Activated CD4-positive, alpha-beta T cell treated with anti-CD3 and anti-CD28 coated beads, Interleukin-2, amount 10 ng/mL, durations not matched to agents 7 days and 5 days (primary cell): ENCODE data around the gene INO80B. TPM values are rescaled to one million over a fixed set of nuclear protein-coding genes. Genes with fewer than 3 reads are reported as not detected.

Source experiments
- CTCF ChIA-PET: fragments of 350-600 bp; sonication (Branson Sonifier 250); formaldehyde crosslinking; loops from one replicate; lab custom pipeline; 2021; ENCODE audit warnings: antibody characterized with exemption; lab: Charles Lee
- POLR2A ChIA-PET: fragments of 350-600 bp; sonication (Branson Sonifier 250); formaldehyde crosslinking; loops from one replicate; lab custom pipeline; 2021; ENCODE audit warnings: antibody characterized with exemption; lab: Charles Lee
- DNase-seq: peaks from one replicate; pipeline ENCODE4 v3.0.0-alpha.2; 2020
- H3K27ac Mint-ChIP-seq: one replicate; pipeline ENCODE4 v1.8.0; 2021; ENCODE audit warnings: mild to moderate bottlenecking, moderate library complexity, mixed read lengths
- H3K27me3 Mint-ChIP-seq: one replicate; pipeline ENCODE4 v1.8.0; 2021; ENCODE audit warnings: mixed read lengths
- H3K36me3 Mint-ChIP-seq: one replicate; pipeline ENCODE4 v1.8.0; 2021; ENCODE audit warnings: low read depth, mixed read lengths
- H3K4me1 Mint-ChIP-seq: one replicate; pipeline ENCODE4 v1.8.0; 2021; ENCODE audit warnings: mixed read lengths
- H3K4me3 Mint-ChIP-seq: one replicate; pipeline ENCODE4 v1.8.0; 2021; ENCODE audit warnings: mild to moderate bottlenecking, moderate library complexity, mixed read lengths
- H3K9me3 Mint-ChIP-seq: one replicate; pipeline ENCODE4 v1.8.0; 2021; ENCODE audit warnings: mixed read lengths
- total RNA-seq, 2 experiments: library from RNA; stranded (reverse); gene quantifications; one replicate each; pipeline ENCODE4 v1.2.3, GENCODE V29; 2021

INO80B gene
- 10 to 100 TPM; 28.9 to 32.1 TPM for total RNA-seq

DNA sequence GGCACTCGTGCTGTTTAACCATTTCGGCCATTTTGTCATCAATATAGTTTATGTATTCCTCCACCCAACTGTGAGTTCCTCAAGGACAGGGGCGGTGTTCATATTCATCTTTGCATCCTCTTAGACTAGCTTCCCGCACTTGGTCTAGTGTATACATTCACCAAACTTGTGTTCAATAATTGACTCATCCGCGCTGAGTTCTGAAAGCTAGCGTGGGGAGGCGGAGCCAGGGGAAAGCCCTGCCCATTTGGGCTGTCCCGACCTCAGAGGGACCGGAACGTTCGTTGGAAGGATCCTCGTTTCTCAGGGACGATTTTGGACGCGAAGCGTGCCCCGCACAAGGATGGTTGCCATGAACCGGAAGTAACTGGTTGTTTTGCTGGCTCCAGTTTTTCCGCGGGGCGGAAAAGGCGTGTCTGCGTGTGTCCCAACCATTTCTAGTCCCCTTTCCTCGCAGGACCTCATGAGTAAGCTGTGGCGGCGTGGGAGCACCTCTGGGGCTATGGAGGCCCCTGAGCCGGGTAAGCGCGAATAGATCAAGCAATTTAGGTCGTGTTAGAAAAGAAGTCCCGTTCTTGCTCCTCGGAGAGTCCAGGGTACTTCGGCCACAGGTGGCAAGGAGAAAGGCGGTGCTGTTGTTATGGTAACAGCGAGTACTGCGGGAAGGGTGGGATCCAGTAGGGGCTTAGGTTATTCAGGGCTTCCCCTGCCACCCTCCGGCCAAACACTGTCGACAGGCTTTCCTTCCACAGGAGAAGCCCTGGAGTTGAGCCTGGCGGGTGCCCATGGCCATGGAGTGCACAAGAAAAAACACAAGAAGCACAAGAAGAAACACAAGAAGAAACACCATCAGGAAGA, at the start of gene INO80B:
Gene INO80B (plus strand): TSS at position 434 of the 858 bp plus-strand sequence. CDS start 30 bp downstream, at position 464.
- POLR2A ChIA-PET, result interaction anchor here (0.6 to 1.3 kb wide), 4 partner anchors 16 to 75 kb away, joined by 3 read pairs; partner anchors contain the start of genes AUP1, C2orf81, HTRA2 and MRPL53
- H3K9me3 Mint-ChIP-seq, result no peaks in the 10 kb centered on the region

DNA sequence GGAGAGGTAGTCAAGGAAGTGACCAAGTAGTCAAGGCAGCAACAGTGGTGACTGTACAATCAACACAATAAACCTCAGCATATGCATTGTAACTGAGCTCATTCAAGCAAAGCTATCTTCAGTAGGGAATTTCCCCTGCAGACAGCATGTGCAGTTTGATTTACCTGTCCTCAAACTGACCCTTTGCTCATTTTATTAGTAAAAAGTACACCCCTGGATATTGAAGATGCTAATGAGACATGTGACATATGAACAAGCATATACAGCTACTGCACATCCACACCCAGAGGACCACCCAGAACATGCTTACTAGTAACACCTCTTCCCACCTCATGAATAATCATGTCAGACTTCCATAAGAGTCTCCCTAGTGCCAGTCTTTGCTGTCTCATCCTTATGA, 48.9 kb upstream of the INO80B start:
- CTCF ChIA-PET, result interaction anchor here (0.8 kb wide), 1 partner anchor 15 kb away, joined by 3 read pairs; the partner anchor contains the start of genes C2orf81 and WDR54

More for the DNA sequence above, at the start of gene INO80B:
- Mint-ChIP-seq H3K4me1 (peaks cover 61% of the 10 kb centered on the region), H3K4me3 (peak within 1 kb of the TSS; percentile 91), H3K36me3 (peaks cover 13% of the 10 kb centered on the region), H3K27me3 (no peaks in the 10 kb centered on the region), H3K27ac (peak within 1 kb of the TSS; percentile 98)
- CTCF ChIA-PET, result interaction anchor here (0.9 to 9.8 kb wide), 5 partner anchors 11 to 64 kb away, joined by 3 to 66 read pairs (median 4); partner anchors contain the start of genes CCDC142 and TTC31
- DNase-seq, result peak; percentile 97

DNA sequence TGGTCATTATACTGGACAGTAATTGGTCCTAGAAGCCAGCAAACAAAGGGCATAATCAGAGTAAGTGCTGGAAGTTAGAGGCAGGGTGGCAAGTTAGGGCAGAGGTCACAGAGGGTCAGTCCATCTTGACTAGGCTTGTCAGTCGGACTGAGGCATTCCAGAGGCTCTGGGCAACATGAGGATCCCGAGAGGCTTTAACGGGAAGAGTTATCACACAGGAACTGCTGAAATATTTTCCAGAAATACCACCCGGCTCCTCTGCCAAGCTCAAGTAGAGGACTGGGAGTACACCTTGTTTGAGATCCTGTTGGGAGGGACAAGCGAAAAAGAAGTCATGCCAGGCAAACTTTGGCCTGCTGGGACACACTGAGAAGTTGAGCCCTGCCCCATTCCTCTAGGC, 47.2 kb upstream of the INO80B start:
- H3K27ac Mint-ChIP-seq, result no peak overlapping the region
- POLR2A ChIA-PET, result no interaction called here
- peaks cover 18% of the 10 kb centered on the region for H3K27me3 Mint-ChIP-seq
- no peak for DNase-seq
- peaks cover 2% of the 10 kb centered on the region for H3K4me1 Mint-ChIP-seq
- no peaks in the 10 kb centered on the region for H3K9me3 Mint-ChIP-seq
- no peaks in the 10 kb centered on the region for H3K36me3 Mint-ChIP-seq
- CTCF ChIA-PET, result interaction anchor here (0.6 to 1.4 kb wide), 3 partner anchors 11 to 50 kb away, joined by 3 to 4 read pairs (median 3); no protein-coding TSS in a partner anchor
- H3K4me3 Mint-ChIP-seq, result no peak overlapping the region

More for the DNA sequence above, 48.9 kb upstream of the INO80B start:
- POLR2A ChIA-PET, result no interaction called here
- Mint-ChIP-seq H3K36me3 (no peaks in the 10 kb centered on the region), H3K27ac (no peak overlapping the region), H3K4me3 (no peak overlapping the region), H3K27me3 (peaks cover 21% of the 10 kb centered on the region), H3K9me3 (no peaks in the 10 kb centered on the region), H3K4me1 (peaks cover 2% of the 10 kb centered on the region)
- DNase-seq, result no peak

DNA sequence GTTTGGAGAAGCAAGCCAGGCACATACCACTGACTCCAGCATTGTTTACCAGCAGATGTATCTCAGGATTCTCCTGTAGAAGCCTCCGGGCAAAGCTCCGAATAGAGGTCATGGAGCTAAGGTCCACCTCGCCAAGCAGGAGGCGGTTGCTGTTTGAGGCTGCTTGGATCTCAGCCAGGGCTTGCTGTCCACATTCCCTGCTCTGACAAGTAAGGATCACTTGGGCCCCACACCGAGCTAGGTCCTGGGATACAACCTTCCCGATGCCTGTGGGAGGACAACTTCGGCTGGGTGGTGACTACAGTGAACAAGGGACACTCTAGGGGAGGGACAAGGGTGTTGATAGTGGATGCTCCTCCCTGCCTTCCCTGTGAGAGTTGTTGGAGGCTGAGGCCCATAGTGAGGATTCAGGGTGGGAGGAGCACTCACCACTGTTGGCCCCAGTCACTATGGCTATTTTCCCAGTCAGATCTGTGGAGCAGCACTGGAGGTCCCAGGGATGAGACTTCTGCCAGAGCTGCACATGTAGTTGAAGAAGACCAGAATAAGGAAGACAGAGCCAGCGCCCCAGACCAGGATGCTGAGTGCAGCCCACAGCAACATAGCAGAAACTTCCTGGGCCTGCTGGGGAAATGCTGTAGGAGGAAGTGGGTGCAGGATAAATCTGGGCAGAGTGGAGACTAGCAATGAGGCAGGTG, 41.7 kb upstream of the INO80B start:
- CTCF ChIA-PET, result interaction anchor here (1.1 to 1.3 kb wide), 3 partner anchors 9 to 78 kb away, joined by 3 read pairs; no protein-coding TSS in a partner anchor
- POLR2A ChIA-PET, result no interaction called here
- peaks cover 7% of the 10 kb centered on the region for H3K27me3 Mint-ChIP-seq
- H3K36me3 Mint-ChIP-seq, result no peaks in the 10 kb centered on the region
- H3K4me3 Mint-ChIP-seq, result no peak overlapping the region
- peaks cover 23% of the 10 kb centered on the region for H3K4me1 Mint-ChIP-seq
- no peak for DNase-seq
- no peaks in the 10 kb centered on the region for H3K9me3 Mint-ChIP-seq
- no peak overlapping the region for H3K27ac Mint-ChIP-seq

DNA sequence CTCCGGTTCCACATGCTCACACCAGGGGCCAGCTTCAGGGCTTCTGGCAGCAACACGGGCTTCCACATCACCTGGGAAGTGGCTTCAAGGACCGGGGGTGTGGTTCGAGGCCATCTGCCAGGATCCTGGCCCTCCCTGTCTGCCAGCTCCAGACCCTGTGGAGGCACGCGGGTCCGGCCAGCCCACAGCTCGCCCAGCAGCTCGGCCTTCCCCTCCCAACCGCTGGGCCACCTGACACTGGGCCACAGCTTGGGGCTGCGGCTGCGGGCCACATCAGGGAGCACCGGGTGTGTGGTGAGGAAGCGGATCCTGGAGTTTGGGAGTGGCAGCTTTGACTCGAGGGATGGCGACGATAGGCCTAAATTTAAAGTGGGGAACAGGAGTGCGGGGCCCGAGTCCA, 40.4 kb upstream of the INO80B start:
- Mint-ChIP-seq H3K4me1 (peaks cover 23% of the 10 kb centered on the region), H3K27ac (no peak overlapping the region), H3K27me3 (peaks cover 1% of the 10 kb centered on the region), H3K36me3 (no peaks in the 10 kb centered on the region), H3K4me3 (peak overlapping the region; percentile 48), H3K9me3 (no peaks in the 10 kb centered on the region)
- POLR2A ChIA-PET, result no interaction called here
- no peak for DNase-seq
- CTCF ChIA-PET, result interaction anchor here (0.8 kb wide), 1 partner anchor 15 kb away, joined by 3 read pairs; no protein-coding TSS in a partner anchor

DNA sequence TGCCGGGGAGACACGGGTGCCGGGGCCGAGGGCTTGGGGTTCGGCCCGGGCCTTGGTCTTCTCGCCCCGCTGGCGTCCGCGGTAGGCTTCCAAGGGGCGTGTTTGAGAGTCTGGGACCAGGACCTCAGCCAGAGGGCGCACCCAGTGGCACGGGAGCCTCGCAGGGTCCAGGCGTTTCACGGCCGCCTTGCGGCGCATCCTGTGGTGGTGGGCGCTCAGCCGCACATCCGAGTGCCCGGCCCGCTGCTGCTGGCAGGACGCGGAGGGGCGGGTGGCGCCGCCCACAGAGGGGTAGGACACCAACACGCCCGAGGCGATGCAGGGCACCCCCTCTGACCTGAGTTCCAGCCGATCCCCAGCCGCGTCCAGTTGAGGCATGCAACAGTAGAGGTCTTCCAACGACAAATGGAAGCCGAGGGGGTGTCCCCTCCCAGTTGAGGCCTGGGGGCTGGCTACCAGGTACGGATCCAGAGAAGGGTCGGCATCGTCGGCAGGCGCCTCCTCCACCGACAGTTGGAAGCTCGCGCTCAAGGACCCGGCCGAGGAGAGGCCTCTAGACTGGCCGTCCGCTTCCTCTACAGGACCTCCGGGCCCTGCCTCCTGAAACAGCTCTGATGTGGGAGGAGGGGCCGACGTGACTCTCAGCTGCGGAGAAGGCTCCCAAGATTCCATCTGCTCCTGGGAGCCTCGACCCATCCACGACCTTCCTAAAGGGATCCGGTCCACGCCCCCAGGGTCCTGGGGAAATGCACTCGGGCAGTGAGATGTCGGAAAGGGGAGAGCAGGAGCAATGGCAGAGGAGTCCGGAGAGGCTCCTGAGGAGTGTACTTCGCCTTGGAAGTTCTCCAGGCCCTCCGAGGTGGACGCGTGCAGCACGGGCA, 39.8 kb upstream of the INO80B start:
- H3K27me3 Mint-ChIP-seq, result no peaks in the 10 kb centered on the region
- peak; percentile 13 for DNase-seq
- no peaks in the 10 kb centered on the region for H3K9me3 Mint-ChIP-seq
- POLR2A ChIA-PET, result no interaction called here
- CTCF ChIA-PET, result interaction anchor here (1.4 kb wide), 1 partner anchor 23 kb away, joined by 3 read pairs; no protein-coding TSS in a partner anchor
- H3K36me3 Mint-ChIP-seq, result no peaks in the 10 kb centered on the region
- H3K27ac Mint-ChIP-seq, result peak overlapping the region; percentile 84
- peaks cover 27% of the 10 kb centered on the region for H3K4me1 Mint-ChIP-seq
- H3K4me3 Mint-ChIP-seq, result peak overlapping the region; percentile 69

DNA sequence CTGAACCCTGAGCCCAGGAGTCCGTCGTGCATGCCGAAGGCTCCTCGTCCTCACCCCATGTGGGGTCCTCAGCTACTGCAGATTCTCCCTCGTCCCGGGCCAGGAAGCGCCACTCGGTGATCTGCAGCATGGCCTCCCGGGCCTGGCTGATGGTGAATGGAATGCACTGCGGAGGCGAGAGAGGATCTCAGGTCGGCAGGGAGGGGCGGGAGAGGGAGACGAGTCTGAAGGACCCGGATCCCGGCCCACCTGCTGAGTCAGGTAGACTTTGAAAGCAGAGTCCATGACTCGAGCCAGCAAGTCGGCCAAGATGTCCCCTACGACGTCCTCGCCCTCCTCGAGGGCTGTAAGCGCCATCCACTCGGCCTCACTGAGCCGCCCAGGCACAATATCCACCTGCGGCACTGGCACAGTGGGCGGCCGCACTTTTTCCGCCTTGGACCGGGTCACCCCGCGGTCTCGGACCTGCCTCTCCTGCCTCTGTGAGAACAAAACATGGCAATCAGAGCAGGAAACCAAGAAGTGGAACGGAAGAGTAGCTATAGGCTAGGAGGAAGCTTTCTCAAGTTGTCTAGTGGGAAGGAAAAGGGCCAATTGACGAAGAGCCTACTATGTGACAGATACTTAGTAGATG, 39.0 kb upstream of the INO80B start:
- peaks cover 2% of the 10 kb centered on the region for H3K27me3 Mint-ChIP-seq
- H3K4me1 Mint-ChIP-seq, result peaks cover 33% of the 10 kb centered on the region
- ChIA-PET POLR2A (no interaction called here), CTCF (interaction anchor here (1.4 kb wide), 1 partner anchor 24 kb away, joined by 3 read pairs; no protein-coding TSS in a partner anchor)
- H3K36me3 Mint-ChIP-seq, result no peaks in the 10 kb centered on the region
- no peaks in the 10 kb centered on the region for H3K9me3 Mint-ChIP-seq
- no peak for DNase-seq
- H3K27ac Mint-ChIP-seq, result peak overlapping the region; percentile 84
- H3K4me3 Mint-ChIP-seq, result peak overlapping the region; percentile 69

DNA sequence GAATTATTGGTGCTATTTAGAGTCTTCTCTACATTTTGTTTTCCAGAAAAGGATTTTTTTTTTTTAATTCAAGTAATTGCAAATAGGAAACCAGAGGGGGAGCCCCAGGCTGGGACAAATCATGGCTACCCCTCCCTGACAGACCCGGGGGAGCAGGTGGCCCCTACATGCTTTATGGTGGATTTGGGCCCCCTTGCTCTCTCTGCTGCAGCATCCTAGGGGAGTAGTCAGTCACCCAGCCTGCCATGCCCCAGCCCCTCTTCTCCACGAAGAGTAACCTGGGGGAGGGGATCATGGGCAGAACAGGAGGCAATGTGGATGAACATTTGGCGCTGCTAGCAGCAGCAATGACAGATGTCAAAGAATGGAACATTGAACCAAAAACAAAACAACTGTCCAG, 38.1 kb upstream of the INO80B start:
- ChIA-PET POLR2A (no interaction called here), CTCF (interaction anchor here (1.4 kb wide), 1 partner anchor 25 kb away, joined by 3 read pairs; no protein-coding TSS in a partner anchor)
- no peak for DNase-seq
- Mint-ChIP-seq H3K27me3 (peaks cover 2% of the 10 kb centered on the region), H3K27ac (peak overlapping the region; percentile 19), H3K36me3 (peaks cover under 1% of the 10 kb centered on the region), H3K9me3 (no peaks in the 10 kb centered on the region), H3K4me1 (peaks cover 38% of the 10 kb centered on the region), H3K4me3 (no peak overlapping the region)

DNA sequence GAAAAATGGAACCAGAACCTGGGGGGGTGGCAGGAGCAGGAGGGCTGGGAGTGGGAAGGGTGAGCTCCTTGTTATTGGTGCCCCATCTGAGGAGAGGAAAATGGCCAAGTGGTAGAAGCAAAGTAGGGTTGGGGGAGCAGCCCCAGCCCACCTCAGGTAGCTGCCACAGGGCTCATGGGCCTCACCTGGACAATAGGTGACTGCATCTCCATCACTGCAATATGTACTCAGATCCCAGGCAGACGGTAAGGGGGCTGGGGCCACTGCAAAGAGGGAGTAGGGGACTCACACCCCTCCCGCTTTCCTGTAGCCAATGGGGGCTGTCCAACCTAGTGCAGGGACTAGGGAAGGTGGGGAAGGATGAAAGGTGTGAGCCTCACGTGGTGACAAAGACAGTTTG, 37.7 kb upstream of the INO80B start:
- Mint-ChIP-seq H3K4me3 (no peak overlapping the region), H3K4me1 (peaks cover 43% of the 10 kb centered on the region), H3K9me3 (no peaks in the 10 kb centered on the region), H3K27me3 (peaks cover 2% of the 10 kb centered on the region), H3K36me3 (peaks cover 5% of the 10 kb centered on the region), H3K27ac (peak overlapping the region; percentile 19)
- no peak for DNase-seq
- CTCF ChIA-PET, result no interaction called here
- POLR2A ChIA-PET, result no interaction called here

DNA sequence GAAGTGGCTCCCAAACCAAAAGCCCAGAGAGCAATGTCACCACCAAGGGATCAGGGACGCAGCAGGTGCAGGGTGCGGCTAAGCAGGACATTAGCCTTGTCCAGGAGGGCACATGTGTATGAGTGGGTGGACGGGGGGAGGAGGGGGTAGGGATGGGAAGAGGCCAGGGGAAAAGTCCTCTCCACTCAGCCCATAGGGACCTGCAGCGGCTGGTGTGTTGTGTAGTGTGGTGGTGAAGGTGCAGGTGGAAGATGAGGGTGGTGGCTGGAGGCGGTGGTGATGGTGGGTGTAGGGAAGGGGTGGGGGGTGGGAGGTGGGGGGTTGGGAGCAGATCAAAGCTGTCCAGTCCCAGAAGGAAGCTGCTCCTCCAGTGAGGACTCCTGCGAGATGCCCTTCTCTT, 37.1 kb upstream of the INO80B start:
- no peak for DNase-seq
- no peak overlapping the region for H3K4me3 Mint-ChIP-seq
- H3K36me3 Mint-ChIP-seq, result peaks cover 6% of the 10 kb centered on the region
- H3K4me1 Mint-ChIP-seq, result peaks cover 47% of the 10 kb centered on the region
- CTCF ChIA-PET, result no interaction called here
- POLR2A ChIA-PET, result no interaction called here
- peak overlapping the region; percentile 19 for H3K27ac Mint-ChIP-seq
- H3K27me3 Mint-ChIP-seq, result peaks cover 2% of the 10 kb centered on the region
- H3K9me3 Mint-ChIP-seq, result no peaks in the 10 kb centered on the region

DNA sequence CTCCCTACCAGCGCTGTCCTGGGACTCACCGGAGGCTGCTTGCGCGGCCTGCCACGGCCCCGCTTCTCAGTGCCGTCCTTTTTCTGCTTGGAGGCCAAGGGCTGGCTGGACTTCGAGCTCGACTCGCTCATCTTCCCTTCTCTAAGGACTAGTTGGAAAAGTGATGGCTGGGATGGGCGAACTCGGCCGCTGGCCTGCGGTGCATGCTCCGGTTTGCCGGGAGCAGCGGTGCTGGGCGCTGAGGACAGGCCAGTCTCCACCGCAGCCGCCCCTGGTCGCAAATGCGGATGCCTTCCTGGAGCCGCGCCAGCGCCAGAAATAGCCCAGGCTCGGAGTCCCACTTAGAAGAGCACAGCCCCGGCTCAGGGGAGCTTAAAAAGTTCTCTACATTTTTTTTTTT, 36.6 kb upstream of the INO80B start:
- Mint-ChIP-seq H3K4me3 (no peak overlapping the region), H3K4me1 (peaks cover 49% of the 10 kb centered on the region), H3K36me3 (peaks cover 12% of the 10 kb centered on the region), H3K9me3 (no peaks in the 10 kb centered on the region), H3K27ac (no peak overlapping the region), H3K27me3 (peaks cover 2% of the 10 kb centered on the region)
- CTCF ChIA-PET, result interaction anchor here (0.6 kb wide), 2 partner anchors 11 to 219 kb away, joined by 3 read pairs; no protein-coding TSS in a partner anchor
- DNase-seq, result no peak
- POLR2A ChIA-PET, result no interaction called here
